Measurements from ENCODE around the gene CDC16.
"Not testable (repeated sequence)": the region's sequence is repeated elsewhere in the genome, so short reads cannot be mapped to it uniquely, and the experiment has no call there.

Gene CDC16

DNA sequence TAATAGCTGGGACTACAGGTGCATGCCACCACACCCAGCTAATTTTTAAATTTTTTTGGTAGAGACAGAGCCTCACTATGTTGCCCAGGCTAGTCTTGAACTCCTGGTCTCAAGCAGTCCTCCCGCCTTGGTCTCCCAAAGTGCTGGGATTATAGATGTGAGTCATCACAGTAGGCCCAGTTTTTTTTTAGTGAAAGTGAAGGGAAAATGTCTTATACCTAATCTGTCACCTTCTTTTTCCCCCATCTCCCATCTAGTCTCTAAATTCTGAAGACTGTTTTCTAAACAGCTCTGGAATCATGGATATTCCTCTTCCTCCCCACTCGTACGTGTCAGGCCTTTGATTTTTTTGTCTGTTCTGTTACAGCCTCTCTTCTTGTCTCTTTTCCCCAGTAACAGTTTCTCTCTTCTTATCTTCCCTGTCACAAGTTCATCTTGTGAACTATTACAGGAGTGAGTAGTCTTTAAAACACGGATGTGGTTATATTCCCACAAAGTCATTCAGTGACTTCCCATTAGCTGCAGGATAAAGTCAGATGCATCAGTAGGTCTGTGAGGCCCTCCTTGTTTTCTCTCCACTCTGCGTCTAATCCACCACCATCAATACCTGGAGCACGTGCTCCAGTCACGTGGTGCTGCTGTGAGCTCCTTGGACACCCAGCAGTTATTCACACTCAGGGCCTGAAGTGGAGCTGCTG is 2.9 kb downstream of the CDC16 start:
- Histone ChIP-seq H3K9me3 (ENCODE audit: severe bottlenecking) (peaks cover 8% of the 10 kb centered on the region), H3K27ac (no peak overlapping the region), H3K27me3 (ENCODE audit: insufficient read depth, low read depth, severe bottlenecking) (no peaks in the 10 kb centered on the region), H3K4me3 (ENCODE audit: low read depth, low read length) (no peak overlapping the region), H3K36me3 (peaks cover 61% of the 10 kb centered on the region)
- TF ChIP-seq, protein P1, sequence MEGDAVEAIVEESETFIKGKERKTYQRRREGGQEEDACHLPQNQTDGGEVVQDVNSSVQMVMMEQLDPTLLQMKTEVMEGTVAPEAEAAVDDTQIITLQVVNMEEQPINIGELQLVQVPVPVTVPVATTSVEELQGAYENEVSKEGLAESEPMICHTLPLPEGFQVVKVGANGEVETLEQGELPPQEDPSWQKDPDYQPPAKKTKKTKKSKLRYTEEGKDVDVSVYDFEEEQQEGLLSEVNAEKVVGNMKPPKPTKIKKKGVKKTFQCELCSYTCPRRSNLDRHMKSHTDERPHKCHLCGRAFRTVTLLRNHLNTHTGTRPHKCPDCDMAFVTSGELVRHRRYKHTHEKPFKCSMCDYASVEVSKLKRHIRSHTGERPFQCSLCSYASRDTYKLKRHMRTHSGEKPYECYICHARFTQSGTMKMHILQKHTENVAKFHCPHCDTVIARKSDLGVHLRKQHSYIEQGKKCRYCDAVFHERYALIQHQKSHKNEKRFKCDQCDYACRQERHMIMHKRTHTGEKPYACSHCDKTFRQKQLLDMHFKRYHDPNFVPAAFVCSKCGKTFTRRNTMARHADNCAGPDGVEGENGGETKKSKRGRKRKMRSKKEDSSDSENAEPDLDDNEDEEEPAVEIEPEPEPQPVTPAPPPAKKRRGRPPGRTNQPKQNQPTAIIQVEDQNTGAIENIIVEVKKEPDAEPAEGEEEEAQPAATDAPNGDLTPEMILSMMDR (IDR thresholded peaks at IDR 0.05; ENCODE audit: low read depth, low read length) = no peak
- DNase-seq = no peak

DNA sequence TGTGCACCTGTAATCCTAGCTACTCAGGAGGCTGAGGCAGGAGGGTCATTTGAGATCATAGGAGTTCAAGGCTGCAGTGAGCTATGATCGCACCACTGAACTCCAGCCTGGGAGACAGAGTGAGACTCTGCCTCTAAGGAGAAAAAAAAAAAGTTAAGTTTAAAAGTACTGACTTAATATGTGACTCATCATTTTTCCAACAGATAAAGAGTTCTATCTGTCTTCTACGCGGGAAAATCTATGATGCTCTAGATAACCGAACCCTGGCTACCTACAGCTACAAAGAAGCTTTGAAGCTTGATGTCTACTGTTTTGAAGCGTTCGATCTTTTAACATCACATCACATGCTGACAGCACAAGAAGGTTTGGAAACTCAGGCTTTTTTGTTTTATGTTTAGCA is 7.2 kb downstream of the CDC16 start:
- peaks cover 94% of the 10 kb centered on the region for H3K36me3 ChIP-seq
- TF ChIP-seq, protein P1 (IDR thresholded peaks at IDR 0.05; ENCODE audit: low read depth, low read length) = no peak
- no peaks in the 10 kb centered on the region for H3K9me3 ChIP-seq (ENCODE audit: severe bottlenecking)
- no peak overlapping the region for H3K4me3 ChIP-seq (ENCODE audit: low read depth, low read length)
- H3K27ac ChIP-seq = no peak overlapping the region
- no peaks in the 10 kb centered on the region for H3K27me3 ChIP-seq (ENCODE audit: insufficient read depth, low read depth, severe bottlenecking)
- DNase-seq = no peak

DNA sequence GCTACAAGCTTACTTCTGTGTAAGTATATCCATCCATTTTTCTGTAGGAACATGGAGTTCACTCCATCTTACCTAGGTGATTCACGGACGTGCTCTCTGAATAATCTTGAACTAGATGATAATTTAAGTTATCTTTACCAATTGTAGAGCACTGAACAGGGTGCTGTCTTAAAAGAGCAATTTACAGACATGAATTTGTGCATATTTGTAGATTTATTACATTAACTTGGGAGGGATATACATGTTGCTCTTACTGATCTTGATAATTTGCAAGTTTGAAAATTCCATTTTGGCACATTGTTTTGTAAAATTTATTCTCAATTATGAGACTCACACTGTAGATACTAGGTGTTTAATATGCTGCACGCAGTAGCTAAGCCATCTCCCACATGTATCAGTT is 9.3 kb downstream of the CDC16 start:
- TF ChIP-seq, protein P1 (IDR thresholded peaks at IDR 0.05; ENCODE audit: low read depth, low read length) = no peak
- Histone ChIP-seq H3K9me3 (ENCODE audit: severe bottlenecking) (no peaks in the 10 kb centered on the region), H3K27ac (no peak overlapping the region), H3K27me3 (ENCODE audit: insufficient read depth, low read depth, severe bottlenecking) (no peaks in the 10 kb centered on the region), H3K36me3 (peaks cover 100% of the 10 kb centered on the region), H3K4me3 (ENCODE audit: low read depth, low read length) (no peak overlapping the region)
- no peak for DNase-seq

DNA sequence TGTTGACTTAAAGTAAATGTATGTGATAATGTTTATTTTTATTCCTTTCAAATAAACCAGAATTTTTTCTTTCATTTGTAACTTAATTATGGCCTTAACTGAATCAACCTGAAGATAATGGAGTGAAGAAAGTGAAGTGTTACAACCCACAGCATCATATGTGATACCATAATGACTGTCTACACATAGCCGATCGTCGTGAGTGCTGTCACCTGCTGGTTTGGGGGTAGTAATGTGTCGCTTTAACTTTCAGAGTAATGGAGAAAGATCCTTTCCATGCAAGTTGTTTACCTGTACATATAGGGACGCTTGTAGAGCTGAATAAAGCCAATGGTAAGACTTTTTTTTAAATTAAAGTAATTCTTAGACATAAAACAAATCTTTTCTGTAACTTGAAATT is 9.9 kb downstream of the CDC16 start:
- TF ChIP-seq, protein P1 (IDR thresholded peaks at IDR 0.05; ENCODE audit: low read depth, low read length) = peak; percentile 21; the same call in 1 of the 2 replicates
- DNase-seq = no peak
- peaks cover 98% of the 10 kb centered on the region for H3K36me3 ChIP-seq
- no peak overlapping the region for H3K27ac ChIP-seq
- no peaks in the 10 kb centered on the region for H3K27me3 ChIP-seq (ENCODE audit: insufficient read depth, low read depth, severe bottlenecking)
- H3K4me3 ChIP-seq (ENCODE audit: low read depth, low read length) = no peak overlapping the region
- no peaks in the 10 kb centered on the region for H3K9me3 ChIP-seq (ENCODE audit: severe bottlenecking)

DNA sequence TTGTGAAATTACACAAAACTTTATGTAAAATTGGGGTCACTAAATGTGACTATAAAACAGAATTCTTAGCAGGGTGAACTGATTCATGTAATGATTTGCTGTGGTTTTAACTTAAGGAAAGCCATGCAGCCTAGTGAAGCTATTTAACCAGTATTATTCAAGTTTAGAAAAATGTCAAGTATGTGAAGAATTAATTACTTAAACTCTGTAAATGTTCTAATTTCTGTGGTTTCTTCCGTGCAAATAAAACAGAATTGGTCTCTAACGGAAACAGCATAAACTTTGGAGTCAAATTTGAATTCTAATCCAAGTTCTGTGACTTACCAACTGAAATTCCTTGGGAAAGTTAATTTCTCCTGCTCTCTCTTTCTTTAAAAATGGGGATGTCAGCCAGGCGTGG is 13.3 kb downstream of the CDC16 start:
- H3K36me3 ChIP-seq = peaks cover 93% of the 10 kb centered on the region
- H3K27me3 ChIP-seq (ENCODE audit: insufficient read depth, low read depth, severe bottlenecking) = no peaks in the 10 kb centered on the region
- H3K27ac ChIP-seq = no peak overlapping the region
- no peak overlapping the region for H3K4me3 ChIP-seq (ENCODE audit: low read depth, low read length)
- no peak for DNase-seq
- no peaks in the 10 kb centered on the region for H3K9me3 ChIP-seq (ENCODE audit: severe bottlenecking)
- TF ChIP-seq, protein P1 (IDR thresholded peaks at IDR 0.05; ENCODE audit: low read depth, low read length) = no peak

DNA sequence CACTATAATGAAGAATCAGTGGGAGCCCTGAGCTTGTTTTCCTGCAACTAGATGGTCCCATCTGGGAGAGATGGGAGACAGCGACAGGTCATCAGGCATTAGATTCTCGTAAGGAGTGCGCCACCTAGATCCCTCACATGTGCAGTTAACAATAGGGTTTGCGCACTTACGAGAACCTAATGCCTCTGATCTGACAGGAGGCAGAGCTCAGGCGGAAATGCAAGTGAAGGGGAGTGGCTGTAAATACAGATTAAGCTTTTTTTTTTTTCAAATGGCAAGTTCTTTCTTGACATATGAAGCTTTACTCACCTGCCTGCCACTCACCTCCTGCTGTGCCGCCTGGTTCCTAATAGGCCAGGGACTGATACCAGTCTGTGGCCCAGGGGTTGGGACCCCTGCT is 14.4 kb downstream of the CDC16 start:
- H3K27me3 ChIP-seq (ENCODE audit: insufficient read depth, low read depth, severe bottlenecking) = no peaks in the 10 kb centered on the region
- peaks cover 91% of the 10 kb centered on the region for H3K36me3 ChIP-seq
- TF ChIP-seq, protein P1 (IDR thresholded peaks at IDR 0.05; ENCODE audit: low read depth, low read length) = peak; percentile 69
- peak; percentile 90 for DNase-seq
- 0 out of 2 replicates have a peak overlapping the region, but pooled peaks have one; percentile 0 for H3K27ac ChIP-seq
- no peak overlapping the region for H3K4me3 ChIP-seq (ENCODE audit: low read depth, low read length)
- H3K9me3 ChIP-seq (ENCODE audit: severe bottlenecking) = no peaks in the 10 kb centered on the region

DNA sequence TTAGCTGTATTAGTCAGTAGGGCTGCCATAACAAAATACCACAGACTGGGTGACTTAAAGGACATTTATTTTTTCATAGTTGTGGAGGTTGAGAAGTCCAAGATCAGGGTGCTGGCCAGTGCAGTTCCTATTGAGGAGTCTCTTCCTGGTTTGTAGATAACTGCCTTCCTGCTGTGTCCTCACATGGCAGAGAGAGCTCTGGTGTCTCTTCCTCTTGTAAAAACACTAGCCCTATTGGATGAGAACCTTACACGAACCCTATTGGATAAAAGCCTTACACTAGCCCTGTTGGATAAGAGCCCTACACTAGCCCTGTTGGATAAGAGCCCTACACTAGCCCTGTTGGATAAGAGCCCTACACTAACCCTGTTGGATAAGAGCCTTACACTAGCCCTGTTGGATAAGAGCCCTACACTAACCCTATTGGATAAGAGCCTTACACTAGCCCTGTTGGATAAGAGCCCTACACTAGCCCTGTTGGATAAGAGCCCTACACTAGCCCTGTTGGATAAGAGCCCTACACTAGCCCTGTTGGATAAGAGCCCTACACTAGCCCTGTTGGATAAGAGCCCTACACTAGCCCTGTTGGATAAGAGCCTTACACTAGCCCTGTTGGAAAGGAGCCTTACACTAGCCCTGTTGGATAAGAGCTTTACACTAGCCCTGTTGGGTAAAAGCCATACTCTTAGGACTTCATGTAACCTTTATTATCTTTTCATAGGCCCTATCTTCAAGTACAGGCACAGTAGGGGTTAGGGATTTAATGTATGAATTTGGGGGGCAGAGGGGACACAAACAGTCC is 17.1 kb downstream of the CDC16 start:
- H3K36me3 ChIP-seq = peaks cover 85% of the 10 kb centered on the region
- not testable (repeated sequence) for H3K27ac ChIP-seq; H3K4me3 ChIP-seq (ENCODE audit: low read depth, low read length); H3K27me3 ChIP-seq (ENCODE audit: insufficient read depth, low read depth, severe bottlenecking); DNase-seq; H3K9me3 ChIP-seq (ENCODE audit: severe bottlenecking)

Data from WERI-Rb-1 (cell line).